ENCODE results near the gene ABCB1. TPM values are rescaled to one million over a fixed set of nuclear protein-coding genes. Genes with fewer than 3 reads are reported as not detected.
A peak's percentile ranks its signal among the peaks of the same experiment; 100 is the strongest.

ABCB1 gene
- total RNA-seq, 1 experiment from 2014 or later: 3.0 TPM

DNA sequence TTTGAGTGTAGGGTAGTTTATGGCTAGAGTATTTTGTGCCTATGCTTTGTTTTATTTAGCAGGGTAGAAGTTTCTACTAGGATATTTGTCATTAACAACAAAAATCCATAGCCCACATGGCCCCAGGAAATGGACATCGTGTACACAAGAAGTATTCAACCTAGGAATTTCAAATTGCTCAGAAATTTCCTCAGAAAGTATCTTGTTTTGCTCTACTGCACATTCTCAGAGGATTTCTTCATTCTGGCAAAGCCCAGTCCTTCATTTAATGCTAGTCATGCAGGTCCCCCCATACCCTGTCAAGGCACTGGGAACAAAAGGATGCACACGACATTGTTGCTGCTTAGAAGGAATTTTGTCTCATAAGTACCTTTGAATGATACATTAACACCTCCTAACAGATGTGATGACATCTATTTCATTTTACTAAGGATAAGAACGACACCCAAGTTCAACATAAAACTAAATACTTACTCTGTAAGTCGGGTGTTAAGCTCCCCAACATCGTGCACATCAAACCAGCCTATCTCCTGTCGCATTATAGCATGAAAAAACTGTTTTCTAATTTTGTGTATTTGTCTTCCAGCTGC lies 34.3 kb downstream of the ABCB1 start:
- no peak for DNase-seq (ENCODE audit: low read depth in 1 of 2, low spot score in 2 of 2)
- Histone ChIP-seq H3K36me3 (no peaks in the 10 kb centered on the region), H3K27me3 (replicated peaks) (no peaks in the 10 kb centered on the region), H3K9me3 (replicated peaks) (no peaks in the 10 kb centered on the region), H3K27ac (no peak overlapping the region), H3K4me3 (no peak overlapping the region), H3K4me1 (replicated peaks) (peaks cover 18% of the 10 kb centered on the region)

DNA sequence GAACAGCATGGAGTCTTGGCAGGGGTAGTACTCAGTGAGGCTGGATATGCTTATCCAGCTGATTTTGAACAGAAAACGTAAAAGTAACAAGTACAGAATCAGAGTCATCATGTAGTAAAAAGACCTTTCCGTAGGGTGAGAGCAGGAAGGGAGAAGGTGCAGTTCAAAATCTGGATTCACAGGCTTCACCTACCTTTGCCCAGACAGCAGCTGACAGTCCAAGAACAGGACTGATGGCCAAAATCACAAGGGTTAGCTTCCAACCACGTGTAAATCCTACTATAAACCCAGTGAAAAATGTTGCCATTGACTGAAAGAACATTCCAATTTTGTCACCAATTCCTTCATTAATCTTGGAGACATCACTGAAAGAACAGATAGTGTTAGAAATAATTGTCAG lies 34.8 kb downstream of the ABCB1 start:
- H3K4me1 ChIP-seq (replicated peaks): peaks cover 13% of the 10 kb centered on the region

DNA sequence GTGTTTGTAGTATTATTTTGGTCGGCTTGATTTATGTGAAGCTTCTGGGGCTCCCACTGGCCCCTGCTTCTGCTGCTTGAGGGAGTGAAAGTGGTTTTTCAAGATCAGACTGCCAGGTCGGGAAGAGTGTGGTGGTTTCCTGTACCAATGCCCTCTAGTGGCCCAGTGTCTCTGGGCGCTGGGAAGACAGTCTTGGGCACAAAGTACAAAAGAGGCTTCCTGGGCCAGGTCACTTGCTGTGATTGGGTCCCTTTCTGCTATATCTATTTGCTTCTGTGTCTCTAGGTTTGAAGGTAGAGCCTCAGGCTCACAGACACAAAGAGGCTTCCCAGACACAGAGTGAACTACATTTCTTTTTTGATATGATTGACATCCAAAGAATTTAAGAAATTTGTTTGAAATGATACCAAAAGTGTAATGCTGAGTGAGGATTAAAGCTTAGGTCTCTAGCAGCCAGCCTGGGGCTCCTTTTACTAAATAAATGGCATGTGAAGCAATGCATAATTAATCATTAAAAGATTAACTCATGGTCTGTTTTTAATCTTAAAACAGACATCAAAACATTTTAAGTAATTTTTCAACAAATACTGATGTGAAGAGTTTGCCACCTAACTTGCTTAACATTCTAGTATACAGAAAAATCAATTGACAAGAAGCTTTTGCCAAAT lies 36.3 kb downstream of the ABCB1 start:
- no peak overlapping the region for H3K27ac ChIP-seq
- DNase-seq (ENCODE audit: low read depth in 1 of 2, low spot score in 2 of 2): peak in 1 of 2 experiments; percentile 12
- no peaks in the 10 kb centered on the region for H3K27me3 ChIP-seq (replicated peaks)

More for the DNA sequence above, 34.8 kb downstream of the ABCB1 start:
- no peaks in the 10 kb centered on the region for H3K27me3 ChIP-seq (replicated peaks)
- H3K9me3 ChIP-seq (replicated peaks): no peaks in the 10 kb centered on the region
- no peaks in the 10 kb centered on the region for H3K36me3 ChIP-seq
- no peak overlapping the region for H3K27ac ChIP-seq
- DNase-seq (ENCODE audit: low read depth in 1 of 2, low spot score in 2 of 2): no peak
- H3K4me3 ChIP-seq: no peak overlapping the region

DNA sequence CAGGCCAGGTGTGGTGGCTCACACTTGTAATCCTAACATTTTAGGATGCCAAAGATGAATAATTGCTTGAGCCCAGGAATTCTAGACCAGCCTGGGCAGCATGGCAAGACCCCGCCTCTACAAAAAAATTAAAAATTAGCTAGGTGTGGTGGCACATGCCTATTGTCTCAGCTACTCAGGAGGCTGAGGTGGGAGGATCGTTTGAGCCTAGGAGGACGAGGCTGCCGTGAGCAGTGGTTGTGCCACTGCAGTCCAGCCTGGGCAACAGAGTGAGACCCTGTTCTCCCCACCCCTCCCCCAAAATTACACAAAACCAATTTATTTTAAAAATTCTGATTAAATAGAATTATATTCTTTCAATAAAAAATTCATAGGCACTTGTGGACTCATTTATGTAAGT lies 39.0 kb downstream of the ABCB1 start:
- H3K27me3 ChIP-seq (replicated peaks): no peaks in the 10 kb centered on the region
- H3K36me3 ChIP-seq: no peaks in the 10 kb centered on the region
- DNase-seq (ENCODE audit: low read depth in 1 of 2, low spot score in 2 of 2): no peak
- no peak overlapping the region for H3K4me3 ChIP-seq
- no peaks in the 10 kb centered on the region for H3K9me3 ChIP-seq (replicated peaks)
- H3K4me1 ChIP-seq (replicated peaks): no peaks in the 10 kb centered on the region
- H3K27ac ChIP-seq: no peak overlapping the region

More for the DNA sequence above, 36.3 kb downstream of the ABCB1 start:
- Histone ChIP-seq H3K4me1 (replicated peaks) (peaks cover under 1% of the 10 kb centered on the region), H3K36me3 (no peaks in the 10 kb centered on the region), H3K9me3 (replicated peaks) (no peaks in the 10 kb centered on the region), H3K4me3 (no peak overlapping the region)

DNA sequence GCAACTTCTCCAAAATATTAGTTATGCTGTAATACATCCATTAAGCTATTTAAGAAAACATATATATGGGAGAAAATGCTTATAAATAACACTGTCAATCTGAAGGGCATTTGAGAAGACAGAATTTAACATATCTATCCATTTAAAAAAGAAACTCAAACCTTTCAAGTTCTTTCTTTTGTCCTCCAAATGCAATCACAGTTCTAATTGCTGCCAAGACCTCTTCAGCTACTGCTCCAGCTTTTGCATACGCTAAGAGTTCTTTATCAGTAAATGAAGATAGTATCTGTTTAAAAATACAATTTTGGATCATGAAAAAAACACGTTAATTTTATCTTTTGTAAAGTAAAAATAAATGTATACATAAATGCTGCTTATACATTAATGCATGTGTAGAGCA lies 39.6 kb downstream of the ABCB1 start:
- DNase-seq (ENCODE audit: low read depth in 1 of 2, low spot score in 2 of 2): no peak
- Histone ChIP-seq H3K4me3 (no peak overlapping the region), H3K27me3 (replicated peaks) (no peaks in the 10 kb centered on the region), H3K36me3 (no peaks in the 10 kb centered on the region), H3K9me3 (replicated peaks) (no peaks in the 10 kb centered on the region), H3K27ac (no peak overlapping the region), H3K4me1 (replicated peaks) (no peaks in the 10 kb centered on the region)

DNA sequence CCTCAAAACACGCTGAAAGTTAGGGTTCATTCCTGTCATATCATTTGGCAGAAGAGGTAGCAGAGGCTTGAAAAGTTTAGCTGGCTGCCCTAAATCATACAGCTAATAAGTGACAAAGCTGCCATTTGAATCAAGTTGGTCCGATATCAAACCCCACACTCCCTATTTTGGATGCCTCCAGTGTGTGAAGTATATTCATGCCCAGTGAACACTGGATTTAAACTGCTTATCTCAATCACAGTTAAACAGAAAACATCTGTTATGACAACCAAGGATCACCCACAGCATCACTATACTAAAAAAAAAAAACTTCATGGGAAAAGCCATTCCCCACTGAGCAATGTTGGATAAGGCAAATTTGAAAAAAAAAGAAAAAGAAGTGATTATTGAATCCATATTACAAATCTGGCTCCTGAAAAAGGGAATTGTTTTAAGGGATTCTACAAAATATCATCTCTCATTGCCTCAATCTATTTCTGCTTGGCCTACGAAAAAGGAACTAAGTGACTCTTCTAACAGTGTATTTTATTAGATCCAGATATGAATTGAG lies 48.3 kb downstream of the ABCB1 start:
- H3K27me3 ChIP-seq (replicated peaks): no peaks in the 10 kb centered on the region
- no peaks in the 10 kb centered on the region for H3K9me3 ChIP-seq (replicated peaks)
- H3K27ac ChIP-seq: no peak overlapping the region
- no peaks in the 10 kb centered on the region for H3K4me1 ChIP-seq (replicated peaks)
- H3K36me3 ChIP-seq: no peaks in the 10 kb centered on the region
- no peak for DNase-seq (ENCODE audit: low read depth in 1 of 2, low spot score in 2 of 2)
- H3K4me3 ChIP-seq: no peak overlapping the region

DNA sequence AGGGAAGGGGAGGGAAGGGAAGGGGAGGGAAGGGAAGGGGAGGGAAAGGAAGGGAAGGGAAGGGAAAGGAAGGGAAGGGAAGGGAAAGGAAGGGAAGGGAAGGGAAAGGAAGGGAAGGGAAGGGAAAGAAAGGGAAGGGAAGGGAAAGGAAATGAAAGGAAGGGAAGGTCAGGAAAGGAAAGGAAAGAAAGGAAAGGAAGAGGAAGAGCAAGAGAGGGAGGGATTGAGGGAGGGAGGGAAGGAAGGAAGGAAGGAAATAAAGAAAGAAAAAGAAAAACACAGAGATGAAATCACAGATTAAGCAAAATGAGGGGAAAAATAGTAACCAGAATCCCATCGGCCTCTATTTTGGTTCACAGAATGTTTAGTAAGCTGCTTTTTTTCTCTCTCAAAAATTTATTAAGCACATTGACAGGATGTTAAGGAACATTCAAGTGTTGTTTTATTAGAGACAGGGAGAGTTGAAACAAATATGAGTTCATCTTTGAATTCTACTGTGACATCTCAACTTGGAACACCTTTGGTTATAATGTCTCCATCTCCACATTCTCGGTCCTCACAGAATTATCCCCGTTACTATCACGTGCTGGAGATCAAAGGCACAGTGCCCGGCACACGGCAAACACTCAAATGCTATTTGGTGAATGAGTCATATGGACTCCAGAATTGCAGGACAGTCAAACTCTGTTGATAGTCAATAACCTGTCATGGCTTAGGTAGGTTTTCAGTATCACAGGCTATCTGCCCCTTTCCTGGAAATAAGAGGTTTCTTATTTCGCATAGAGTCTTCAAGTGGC lies 52.4 kb downstream of the ABCB1 start:
- no peaks in the 10 kb centered on the region for H3K27me3 ChIP-seq (replicated peaks)
- H3K4me1 ChIP-seq (replicated peaks): no peaks in the 10 kb centered on the region
- no peak overlapping the region for H3K27ac ChIP-seq
- no peaks in the 10 kb centered on the region for H3K36me3 ChIP-seq
- H3K9me3 ChIP-seq (replicated peaks): no peaks in the 10 kb centered on the region
- DNase-seq (ENCODE audit: low read depth in 1 of 2, low spot score in 2 of 2): no peak
- H3K4me3 ChIP-seq: no peak overlapping the region

DNA sequence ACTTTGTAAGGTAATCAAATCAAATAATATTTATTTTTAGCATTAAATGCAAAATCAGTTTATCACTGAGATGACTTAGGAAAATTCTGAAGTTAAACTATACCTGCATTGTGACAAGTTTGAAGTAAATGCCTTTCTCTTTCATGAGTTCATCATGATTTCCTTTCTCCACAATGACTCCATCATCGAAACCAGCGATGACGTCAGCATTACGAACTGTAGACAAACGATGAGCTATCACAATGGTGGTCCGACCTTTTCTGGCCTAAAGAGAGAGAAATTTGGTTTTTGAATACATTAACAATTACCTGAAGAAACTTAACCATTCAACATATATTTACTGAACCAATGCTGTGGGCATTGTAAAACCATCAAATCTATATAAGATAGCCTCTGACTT lies 54.9 kb downstream of the ABCB1 start:
- no peaks in the 10 kb centered on the region for H3K36me3 ChIP-seq
- H3K27ac ChIP-seq: no peak overlapping the region
- no peak overlapping the region for H3K4me3 ChIP-seq
- no peaks in the 10 kb centered on the region for H3K9me3 ChIP-seq (replicated peaks)
- DNase-seq (ENCODE audit: low read depth in 1 of 2, low spot score in 2 of 2): no peak
- H3K4me1 ChIP-seq (replicated peaks): no peaks in the 10 kb centered on the region
- no peaks in the 10 kb centered on the region for H3K27me3 ChIP-seq (replicated peaks)

DNA sequence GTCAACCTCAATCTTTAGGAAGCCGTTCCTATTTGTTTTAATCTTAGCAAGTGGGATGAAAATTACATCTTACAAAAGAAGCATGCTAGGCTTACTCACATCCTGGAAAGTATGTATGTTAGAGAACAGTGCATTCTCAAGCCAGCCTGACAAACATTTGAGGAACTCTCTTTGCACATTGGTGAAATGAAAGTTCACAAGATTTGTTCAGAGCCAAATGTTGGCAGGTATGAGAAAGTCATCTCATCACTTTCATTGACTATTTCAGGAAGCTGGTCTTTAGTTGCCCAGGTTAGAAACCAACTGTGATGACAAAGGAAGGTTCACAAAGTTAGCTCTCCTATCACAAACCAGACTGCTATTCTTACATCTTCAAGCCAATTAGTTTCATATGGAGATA lies 57.1 kb downstream of the ABCB1 start:
- Histone ChIP-seq H3K27ac (no peak overlapping the region), H3K4me1 (replicated peaks) (no peaks in the 10 kb centered on the region), H3K9me3 (replicated peaks) (no peaks in the 10 kb centered on the region), H3K27me3 (replicated peaks) (no peaks in the 10 kb centered on the region), H3K4me3 (no peak overlapping the region), H3K36me3 (no peaks in the 10 kb centered on the region)
- no peak for DNase-seq (ENCODE audit: low read depth in 1 of 2, low spot score in 2 of 2)

DNA sequence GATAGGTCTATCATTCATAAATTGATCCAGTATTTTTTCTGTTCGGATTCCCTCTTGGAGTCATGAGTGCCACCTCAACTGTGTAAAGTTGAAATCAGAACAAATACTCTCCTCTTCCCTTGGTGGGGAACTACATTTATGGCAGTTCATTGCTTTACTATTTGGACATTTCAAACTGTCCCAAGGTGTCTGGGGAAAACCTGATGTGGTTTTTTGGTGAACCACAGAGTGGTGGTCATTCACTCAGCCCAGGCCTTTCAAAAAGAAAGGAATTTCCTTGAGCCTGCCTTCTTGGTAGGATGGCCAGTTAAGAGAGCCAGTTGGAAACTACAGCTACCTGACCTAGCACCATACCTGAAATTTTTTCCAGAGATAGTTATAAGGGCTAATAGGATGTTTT lies 59.0 kb downstream of the ABCB1 start:
- H3K27ac ChIP-seq: no peak overlapping the region
- H3K4me3 ChIP-seq: no peak overlapping the region
- no peaks in the 10 kb centered on the region for H3K4me1 ChIP-seq (replicated peaks)
- no peaks in the 10 kb centered on the region for H3K36me3 ChIP-seq
- no peaks in the 10 kb centered on the region for H3K9me3 ChIP-seq (replicated peaks)
- no peaks in the 10 kb centered on the region for H3K27me3 ChIP-seq (replicated peaks)
- no peak for DNase-seq (ENCODE audit: low read depth in 1 of 2, low spot score in 2 of 2)

DNA sequence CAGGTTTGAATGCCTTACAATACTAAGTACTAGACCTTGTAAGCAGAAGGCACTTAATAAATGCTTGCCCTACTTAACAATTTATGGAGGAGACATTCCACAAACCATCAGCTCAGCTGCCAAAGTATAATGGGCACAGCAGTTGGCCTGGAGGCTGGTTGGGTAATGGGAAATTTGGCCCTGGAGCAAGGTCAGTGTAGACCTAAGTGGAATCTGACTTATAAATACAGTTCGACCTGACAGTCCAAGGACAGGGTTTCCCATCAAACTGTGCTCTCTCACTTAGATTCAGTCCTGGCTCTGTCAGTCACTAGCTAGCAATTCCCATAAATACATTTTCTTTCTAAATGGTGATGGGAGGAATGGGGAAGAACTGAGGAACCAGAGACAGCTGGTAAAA lies 62.6 kb downstream of the ABCB1 start:
- no peaks in the 10 kb centered on the region for H3K27me3 ChIP-seq (replicated peaks)
- H3K27ac ChIP-seq: no peak overlapping the region
- H3K36me3 ChIP-seq: no peaks in the 10 kb centered on the region
- H3K9me3 ChIP-seq (replicated peaks): no peaks in the 10 kb centered on the region
- H3K4me1 ChIP-seq (replicated peaks): no peaks in the 10 kb centered on the region
- no peak for DNase-seq (ENCODE audit: low read depth in 1 of 2, low spot score in 2 of 2)
- no peak overlapping the region for H3K4me3 ChIP-seq

DNA sequence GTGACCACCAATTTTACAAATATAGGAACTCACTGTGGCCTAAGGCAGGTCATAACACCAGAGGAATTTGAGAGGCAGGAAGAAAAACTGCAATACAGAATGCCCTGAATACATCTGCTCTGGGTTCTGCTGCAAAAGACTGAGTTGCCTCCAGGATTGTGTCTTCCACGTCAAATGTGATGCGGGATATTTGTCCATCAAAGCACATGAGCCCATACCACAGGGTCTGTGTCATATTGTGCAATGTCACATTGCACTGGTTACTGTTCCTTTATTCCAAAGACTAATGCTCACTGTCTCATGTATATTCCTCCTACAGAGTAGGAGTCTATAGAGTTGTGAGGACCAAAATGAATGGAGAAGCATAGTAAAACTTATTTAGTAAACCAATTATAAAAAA lies 66.6 kb downstream of the ABCB1 start:
- no peaks in the 10 kb centered on the region for H3K27me3 ChIP-seq (replicated peaks)
- no peaks in the 10 kb centered on the region for H3K4me1 ChIP-seq (replicated peaks)
- no peak overlapping the region for H3K27ac ChIP-seq
- no peaks in the 10 kb centered on the region for H3K36me3 ChIP-seq
- DNase-seq (ENCODE audit: low read depth in 1 of 2, low spot score in 2 of 2): no peak
- no peak overlapping the region for H3K4me3 ChIP-seq
- H3K9me3 ChIP-seq (replicated peaks): no peaks in the 10 kb centered on the region

DNA sequence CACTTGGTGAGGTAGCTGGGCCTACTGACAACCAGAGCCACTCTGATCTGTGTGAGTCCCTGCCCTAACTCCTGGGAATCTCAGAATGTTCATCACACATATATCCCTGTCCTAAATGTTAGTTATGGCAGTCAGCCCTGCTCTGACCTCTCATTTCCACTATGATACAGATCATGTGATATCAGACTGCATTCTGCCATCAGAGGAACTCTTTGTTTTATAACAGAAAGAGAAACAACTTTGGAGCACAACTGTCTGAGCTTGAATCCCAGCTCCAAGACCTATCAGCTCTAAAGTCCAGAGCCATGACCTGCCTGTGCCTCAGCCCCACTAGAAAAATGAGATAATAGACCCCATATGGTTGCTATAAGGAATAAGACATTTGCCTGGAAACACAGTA lies 70.6 kb downstream of the ABCB1 start:
- H3K9me3 ChIP-seq (replicated peaks): no peaks in the 10 kb centered on the region
- H3K4me1 ChIP-seq (replicated peaks): no peaks in the 10 kb centered on the region
- DNase-seq (ENCODE audit: low read depth in 1 of 2, low spot score in 2 of 2): no peak
- H3K27me3 ChIP-seq (replicated peaks): no peaks in the 10 kb centered on the region
- H3K27ac ChIP-seq: no peak overlapping the region
- H3K36me3 ChIP-seq: no peaks in the 10 kb centered on the region
- no peak overlapping the region for H3K4me3 ChIP-seq

DNA sequence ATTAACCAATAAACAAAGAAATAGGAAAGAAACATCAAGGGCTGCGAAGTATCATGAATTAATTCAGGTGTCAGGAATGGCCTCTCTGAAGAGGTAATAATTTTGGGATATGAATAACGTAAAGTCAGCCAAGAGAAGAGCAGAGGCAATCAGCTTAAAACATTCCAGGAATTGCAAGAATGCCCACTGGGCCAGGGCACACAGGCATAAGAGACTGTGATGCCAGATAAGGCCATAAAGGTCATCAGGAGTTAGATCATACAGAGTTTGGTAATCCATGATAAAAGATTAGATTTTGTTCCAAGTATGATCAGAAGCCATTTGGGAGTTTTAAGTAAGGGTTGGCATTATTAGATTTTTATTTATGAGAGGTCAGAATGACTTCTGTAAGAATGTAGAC lies 72.0 kb downstream of the ABCB1 start:
- no peaks in the 10 kb centered on the region for H3K36me3 ChIP-seq
- no peak overlapping the region for H3K4me3 ChIP-seq
- no peaks in the 10 kb centered on the region for H3K4me1 ChIP-seq (replicated peaks)
- no peak for DNase-seq (ENCODE audit: low read depth in 1 of 2, low spot score in 2 of 2)
- no peaks in the 10 kb centered on the region for H3K9me3 ChIP-seq (replicated peaks)
- no peak overlapping the region for H3K27ac ChIP-seq
- no peaks in the 10 kb centered on the region for H3K27me3 ChIP-seq (replicated peaks)

Measured in SJSA1 (cell line).